ENCODE measurements around the gene ZHX3. TPM values are rescaled to one million over a fixed set of nuclear protein-coding genes. Genes with fewer than 3 reads are reported as not detected.

The ZHX3 gene
- total and polyA plus RNA-seq, 2 of the 13 experiments (the other 11 are each of a cell fraction or from before 2014, with no cell fraction given) = 8.4 to 11.7 TPM

DNA sequence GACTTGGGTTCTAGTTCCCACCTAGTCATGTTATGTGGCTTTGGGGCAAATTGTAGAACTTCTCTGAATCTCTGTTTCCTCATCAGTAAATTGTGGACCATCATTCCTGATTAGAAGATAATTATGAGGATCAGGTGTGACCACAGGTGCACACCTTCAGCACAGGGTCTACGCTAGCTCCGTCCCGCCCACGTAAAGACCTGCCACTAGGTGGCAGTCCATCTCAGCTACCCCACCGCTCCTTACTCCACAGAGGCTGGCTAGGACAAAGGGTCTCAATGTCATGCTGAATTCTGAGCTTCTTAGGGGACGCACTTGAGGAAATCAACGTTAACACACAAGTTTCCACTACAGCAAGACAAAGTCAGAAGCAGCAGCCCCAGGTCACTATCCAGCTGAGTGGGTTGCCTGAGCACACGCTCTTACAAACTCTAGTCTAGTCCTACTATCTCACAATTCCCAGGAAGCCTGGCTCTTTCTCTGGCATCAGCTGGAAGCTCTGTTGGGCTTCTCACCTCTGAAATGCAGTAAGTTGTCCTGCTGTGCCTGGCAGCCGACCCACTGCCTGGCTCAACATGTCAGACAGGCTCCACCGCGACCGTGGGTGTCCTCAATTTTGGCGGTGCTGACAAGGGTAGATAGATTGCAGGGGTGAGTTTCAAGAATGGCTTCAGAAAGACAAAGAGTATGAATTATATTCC lies 182.2 kb downstream of the ZHX3 start (continued):
- TF ChIP-seq, protein P1, sequence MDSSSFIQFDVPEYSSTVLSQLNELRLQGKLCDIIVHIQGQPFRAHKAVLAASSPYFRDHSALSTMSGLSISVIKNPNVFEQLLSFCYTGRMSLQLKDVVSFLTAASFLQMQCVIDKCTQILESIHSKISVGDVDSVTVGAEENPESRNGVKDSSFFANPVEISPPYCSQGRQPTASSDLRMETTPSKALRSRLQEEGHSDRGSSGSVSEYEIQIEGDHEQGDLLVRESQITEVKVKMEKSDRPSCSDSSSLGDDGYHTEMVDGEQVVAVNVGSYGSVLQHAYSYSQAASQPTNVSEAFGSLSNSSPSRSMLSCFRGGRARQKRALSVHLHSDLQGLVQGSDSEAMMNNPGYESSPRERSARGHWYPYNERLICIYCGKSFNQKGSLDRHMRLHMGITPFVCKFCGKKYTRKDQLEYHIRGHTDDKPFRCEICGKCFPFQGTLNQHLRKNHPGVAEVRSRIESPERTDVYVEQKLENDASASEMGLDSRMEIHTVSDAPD (CRISPR knock-in tag; IDR thresholded peaks at IDR 0.05) = no peak
- TF ChIP-seq, protein P2, sequence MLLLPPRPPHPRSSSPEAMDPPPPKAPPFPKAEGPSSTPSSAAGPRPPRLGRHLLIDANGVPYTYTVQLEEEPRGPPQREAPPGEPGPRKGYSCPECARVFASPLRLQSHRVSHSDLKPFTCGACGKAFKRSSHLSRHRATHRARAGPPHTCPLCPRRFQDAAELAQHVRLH (CRISPR knock-in tag; IDR thresholded peaks at IDR 0.05; ENCODE audit: borderline replicate concordance, low read depth) = peak; percentile 95; the same call in 1 of the 2 replicates
- TF ChIP-seq KLF11 (CRISPR knock-in tag; IDR thresholded peaks at IDR 0.05) (no peak), TEAD2 (CRISPR knock-in tag; IDR thresholded peaks at IDR 0.05) (no peak), ZNF629 (CRISPR knock-in tag; conservative IDR thresholded peaks at IDR 0.05) (no peak), NR2C2 (CRISPR knock-in tag; IDR thresholded peaks at IDR 0.05; ENCODE audit: borderline replicate concordance) (no peak), ZNF431 (CRISPR knock-in tag; IDR thresholded peaks at IDR 0.05; ENCODE audit: borderline replicate concordance, low read depth) (0 out of 2 replicates have a peak, but pooled peaks have one; percentile 45), SNRNP70 (IDR thresholded peaks at IDR 0.05; ENCODE audit: low read depth, low read length) (no peak), ZNF230 (CRISPR knock-in tag; IDR thresholded peaks at IDR 0.05) (no peak), ZNF225 (CRISPR knock-in tag; IDR thresholded peaks at IDR 0.05) (no peak), KMT2A (CRISPR knock-in tag; IDR thresholded peaks at IDR 0.05) (no peak; the same call in 1 of the 2 replicates), THYN1 (CRISPR knock-in tag; IDR thresholded peaks at IDR 0.05; ENCODE audit: borderline replicate concordance, low read depth) (no peak), SETDB1 (CRISPR knock-in tag; IDR thresholded peaks at IDR 0.05; ENCODE audit: borderline replicate concordance) (no peak), MTF2 (CRISPR knock-in tag; IDR thresholded peaks at IDR 0.05; ENCODE audit: borderline replicate concordance) (no peak), NR0B2 (CRISPR knock-in tag; IDR thresholded peaks at IDR 0.05) (no peak), HNRNPL (IDR thresholded peaks at IDR 0.05; ENCODE audit: low read depth, low read length) (no peak), ZSCAN25 (CRISPR knock-in tag; IDR thresholded peaks at IDR 0.05) (no peak; the same call in none of the 2 replicates), MAFK (conservative IDR thresholded peaks at IDR 0.05 in 1 of 2, IDR thresholded peaks at IDR 0.05 in 1 of 2; ENCODE audit: low read length in 2 of 2) (no peak), ZSCAN9 (CRISPR knock-in tag; IDR thresholded peaks at IDR 0.05; ENCODE audit: borderline replicate concordance) (peak; percentile 71; the same call in 1 of the 2 replicates), ZNF138 (CRISPR knock-in tag; IDR thresholded peaks at IDR 0.05; ENCODE audit: low read depth) (0 out of 2 replicates have a peak, but pooled peaks have one; percentile 80), SIN3A (IDR thresholded peaks at IDR 0.05; ENCODE audit: borderline replicate concordance, low read depth, low read length) (no peak)
- TF ChIP-seq, protein P3, sequence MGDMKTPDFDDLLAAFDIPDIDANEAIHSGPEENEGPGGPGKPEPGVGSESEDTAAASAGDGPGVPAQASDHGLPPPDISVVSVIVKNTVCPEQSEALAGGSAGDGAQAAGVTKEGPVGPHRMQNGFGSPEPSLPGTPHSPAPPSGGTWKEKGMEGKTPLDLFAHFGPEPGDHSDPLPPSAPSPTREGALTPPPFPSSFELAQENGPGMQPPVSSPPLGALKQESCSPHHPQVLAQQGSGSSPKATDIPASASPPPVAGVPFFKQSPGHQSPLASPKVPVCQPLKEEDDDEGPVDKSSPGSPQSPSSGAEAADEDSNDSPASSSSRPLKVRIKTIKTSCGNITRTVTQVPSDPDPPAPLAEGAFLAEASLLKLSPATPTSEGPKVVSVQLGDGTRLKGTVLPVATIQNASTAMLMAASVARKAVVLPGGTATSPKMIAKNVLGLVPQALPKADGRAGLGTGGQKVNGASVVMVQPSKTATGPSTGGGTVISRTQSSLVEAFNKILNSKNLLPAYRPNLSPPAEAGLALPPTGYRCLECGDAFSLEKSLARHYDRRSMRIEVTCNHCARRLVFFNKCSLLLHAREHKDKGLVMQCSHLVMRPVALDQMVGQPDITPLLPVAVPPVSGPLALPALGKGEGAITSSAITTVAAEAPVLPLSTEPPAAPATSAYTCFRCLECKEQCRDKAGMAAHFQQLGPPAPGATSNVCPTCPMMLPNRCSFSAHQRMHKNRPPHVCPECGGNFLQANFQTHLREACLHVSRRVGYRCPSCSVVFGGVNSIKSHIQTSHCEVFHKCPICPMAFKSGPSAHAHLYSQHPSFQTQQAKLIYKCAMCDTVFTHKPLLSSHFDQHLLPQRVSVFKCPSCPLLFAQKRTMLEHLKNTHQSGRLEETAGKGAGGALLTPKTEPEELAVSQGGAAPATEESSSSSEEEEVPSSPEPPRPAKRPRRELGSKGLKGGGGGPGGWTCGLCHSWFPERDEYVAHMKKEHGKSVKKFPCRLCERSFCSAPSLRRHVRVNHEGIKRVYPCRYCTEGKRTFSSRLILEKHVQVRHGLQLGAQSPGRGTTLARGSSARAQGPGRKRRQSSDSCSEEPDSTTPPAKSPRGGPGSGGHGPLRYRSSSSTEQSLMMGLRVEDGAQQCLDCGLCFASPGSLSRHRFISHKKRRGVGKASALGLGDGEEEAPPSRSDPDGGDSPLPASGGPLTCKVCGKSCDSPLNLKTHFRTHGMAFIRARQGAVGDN (CRISPR knock-in tag; IDR thresholded peaks at IDR 0.05) = peak; percentile 49
- TF ChIP-seq, protein P4, sequence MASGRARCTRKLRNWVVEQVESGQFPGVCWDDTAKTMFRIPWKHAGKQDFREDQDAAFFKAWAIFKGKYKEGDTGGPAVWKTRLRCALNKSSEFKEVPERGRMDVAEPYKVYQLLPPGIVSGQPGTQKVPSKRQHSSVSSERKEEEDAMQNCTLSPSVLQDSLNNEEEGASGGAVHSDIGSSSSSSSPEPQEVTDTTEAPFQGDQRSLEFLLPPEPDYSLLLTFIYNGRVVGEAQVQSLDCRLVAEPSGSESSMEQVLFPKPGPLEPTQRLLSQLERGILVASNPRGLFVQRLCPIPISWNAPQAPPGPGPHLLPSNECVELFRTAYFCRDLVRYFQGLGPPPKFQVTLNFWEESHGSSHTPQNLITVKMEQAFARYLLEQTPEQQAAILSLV (CRISPR knock-in tag; IDR thresholded peaks at IDR 0.05; ENCODE audit: borderline replicate concordance) = no peak
